Femur (tissue), 1 donor: ENCODE data around the gene PLPP4.

Experiments
- DNase-seq: peaks from one replicate; pipeline ENCODE4 v3.0.0-alpha.2; 2017

The PLPP4 gene

GRCh38 chr10:120456626-120457430 lies at the start of gene PLPP4:
Gene PLPP4 (plus strand): TSS chr10:120457227. CDS start chr10:120457306, 79 bp downstream.
- DNase-seq = peak; percentile 56

GRCh38 chr10:120409816-120410215 lies 47.2 kb upstream of the PLPP4 start:
- no peak for DNase-seq

GRCh38 chr10:120414946-120415345 lies 42.1 kb upstream of the PLPP4 start:
- DNase-seq = no peak

GRCh38 chr10:120415709-120416330 lies 41.2 kb upstream of the PLPP4 start:
- DNase-seq = no peak

- no peak for DNase-seq
These were observed 36.6 kb upstream of the PLPP4 start for GRCh38 chr10:120420421-120420820.

- DNase-seq = no peak
These were observed 35.8 kb upstream of the PLPP4 start for GRCh38 chr10:120421250-120421649.

- DNase-seq = no peak
These were observed 34.6 kb upstream of the PLPP4 start for GRCh38 chr10:120422457-120422856.

- DNase-seq = peak; percentile 37
These were observed 33.4 kb upstream of the PLPP4 start for GRCh38 chr10:120423431-120424197.

- no peak for DNase-seq
These were observed 32.9 kb upstream of the PLPP4 start for GRCh38 chr10:120424198-120424464.

GRCh38 chr10:120426306-120426705 lies 30.7 kb upstream of the PLPP4 start:
- DNase-seq = no peak

- no peak for DNase-seq
These were observed 28.3 kb upstream of the PLPP4 start for GRCh38 chr10:120428754-120429153.

GRCh38 chr10:120429395-120429794 lies 27.6 kb upstream of the PLPP4 start:
- DNase-seq = no peak

- peak; percentile 42 for DNase-seq
These were observed 25.8 kb upstream of the PLPP4 start for GRCh38 chr10:120431251-120431651.

- DNase-seq = no peak
These were observed 24.8 kb upstream of the PLPP4 start for GRCh38 chr10:120432209-120432608.

GRCh38 chr10:120433141-120433540 lies 23.9 kb upstream of the PLPP4 start:
- DNase-seq = no peak

GRCh38 chr10:120436439-120437112 lies 20.5 kb upstream of the PLPP4 start:
- no peak for DNase-seq

GRCh38 chr10:120437541-120437940 lies 19.5 kb upstream of the PLPP4 start:
- DNase-seq = no peak

- no peak for DNase-seq
These were observed 5.1 kb upstream of the PLPP4 start for GRCh38 chr10:120451968-120452367.

GRCh38 chr10:120453319-120453718 lies 3.7 kb upstream of the PLPP4 start:
- DNase-seq = no peak

- no peak for DNase-seq
These were observed 3.1 kb upstream of the PLPP4 start for GRCh38 chr10:120453886-120454285.

- no peak for DNase-seq
These were observed 2.0 kb upstream of the PLPP4 start for GRCh38 chr10:120455004-120455403.

- DNase-seq = no peak
These were observed 1.4 kb upstream of the PLPP4 start for GRCh38 chr10:120455606-120456005.

- DNase-seq = no peak
These were observed 843 bp upstream of the PLPP4 start for GRCh38 chr10:120456143-120456625.
